Stimulated activated CD8-positive, alpha-beta memory T cell treated with anti-CD3 and anti-CD28 coated beads, Interleukin-7, amount 100 ng/mL, for 4 hours (primary cell): ENCODE data around the gene SLCO3A1.
"Not testable (repeated sequence)": the region's sequence is repeated elsewhere in the genome, so short reads cannot be mapped to it uniquely, and the experiment has no call there.

Experiments used
- DNase-seq, 2 donors: peaks; one replicate each; pipeline ENCODE4 v3.0.0-alpha.2; 2020; ENCODE audit warnings: low read depth in 2 of 2

Gene SLCO3A1

DNA sequence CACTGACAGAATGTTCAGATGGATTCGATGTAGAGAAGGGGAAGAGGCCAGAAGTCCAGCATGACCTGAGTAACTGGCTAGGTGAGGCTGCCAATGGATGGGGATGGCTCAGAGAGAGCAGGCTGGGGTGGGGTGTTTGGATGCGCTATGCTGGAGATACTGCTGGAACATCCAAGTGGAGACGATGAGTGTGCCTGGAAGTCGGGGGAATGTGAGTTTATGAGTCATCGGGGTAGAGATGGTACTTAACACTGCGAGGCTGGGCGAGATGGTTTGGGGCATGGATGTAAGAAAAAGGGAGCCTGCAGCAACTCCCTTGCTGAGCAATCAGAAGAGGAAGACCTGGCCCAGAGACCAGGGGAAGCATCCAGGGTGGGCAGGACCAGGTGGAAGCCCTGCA is 180.7 kb downstream of the SLCO3A1 start:
- no peak for DNase-seq

DNA sequence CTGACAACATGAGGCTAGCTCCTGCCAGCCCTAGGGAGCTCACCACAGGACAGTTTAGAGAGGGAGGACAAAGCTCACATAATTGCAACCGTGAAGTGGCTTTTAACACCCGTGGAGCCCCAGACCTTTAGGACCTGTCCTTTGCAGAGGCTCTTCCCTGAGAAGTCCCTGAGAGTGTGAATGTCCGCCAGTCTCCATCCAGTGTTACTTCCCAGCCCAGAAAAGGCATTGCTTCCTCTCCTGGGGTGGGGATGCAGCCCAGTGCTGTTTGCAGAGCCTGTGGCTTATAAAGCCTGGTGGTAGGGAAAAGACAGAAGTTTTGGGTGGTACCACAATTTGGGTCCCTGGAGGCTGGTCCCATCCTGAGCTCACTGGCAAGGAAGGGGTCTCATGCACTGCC is 182.0 kb downstream of the SLCO3A1 start:
- DNase-seq, result no peak

DNA sequence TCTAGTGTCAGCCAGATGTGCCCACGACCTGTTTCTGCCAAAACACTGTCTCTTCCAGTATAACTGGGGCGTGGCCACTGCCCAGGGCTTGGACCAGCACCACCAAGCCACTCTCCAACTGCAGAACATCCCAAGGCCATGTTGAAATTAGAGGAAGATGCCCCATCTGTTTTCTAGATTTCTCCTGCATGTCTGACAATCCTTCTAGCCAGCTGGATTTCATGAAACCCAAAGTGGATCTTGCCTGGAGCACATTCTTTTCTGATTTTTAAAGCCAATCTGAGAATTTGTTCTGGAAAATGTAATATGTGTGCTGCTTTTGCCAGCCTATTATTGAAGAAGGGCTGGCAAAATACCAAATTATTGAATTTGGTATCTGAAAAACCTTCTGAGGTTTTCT is 182.5 kb downstream of the SLCO3A1 start:
- DNase-seq, result no peak

DNA sequence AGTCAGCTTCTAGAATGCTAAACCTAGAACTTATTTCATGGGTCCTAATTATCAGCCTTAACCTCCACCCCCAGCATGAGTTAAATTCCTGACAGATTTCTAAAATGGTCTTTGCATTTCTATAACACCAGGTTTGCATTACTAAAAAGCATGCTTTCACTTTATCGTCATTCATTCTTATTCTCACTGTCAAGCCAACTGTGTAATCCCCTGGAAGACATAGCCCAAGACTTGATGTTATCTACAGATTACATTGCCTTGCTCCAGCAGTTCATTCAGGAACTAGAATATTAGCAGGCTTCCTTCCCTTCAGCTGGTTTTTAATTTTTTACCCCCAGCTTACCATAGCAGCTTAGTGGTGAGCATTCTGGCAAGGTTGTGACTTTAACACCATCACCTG is 184.0 kb downstream of the SLCO3A1 start:
- no peak for DNase-seq

DNA sequence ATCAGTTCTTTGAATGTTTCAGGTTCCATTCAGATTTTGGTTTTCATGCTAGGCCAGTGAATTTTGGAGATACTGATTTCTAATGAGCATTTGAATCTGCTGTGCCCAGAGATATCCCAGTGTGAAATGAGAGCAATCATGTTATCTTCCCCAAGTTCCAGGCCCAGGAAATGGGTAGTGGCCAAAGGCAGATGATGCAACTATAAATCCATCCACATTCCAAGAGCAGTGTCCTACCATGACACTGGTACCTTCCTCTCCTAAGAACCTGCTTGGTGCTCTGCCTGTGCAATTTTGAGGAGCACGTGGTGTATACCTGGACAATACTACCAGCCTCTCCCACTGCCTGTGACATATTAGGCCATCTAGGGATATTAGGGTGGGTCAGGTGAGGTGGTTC is 186.8 kb downstream of the SLCO3A1 start:
- DNase-seq, result no peak

DNA sequence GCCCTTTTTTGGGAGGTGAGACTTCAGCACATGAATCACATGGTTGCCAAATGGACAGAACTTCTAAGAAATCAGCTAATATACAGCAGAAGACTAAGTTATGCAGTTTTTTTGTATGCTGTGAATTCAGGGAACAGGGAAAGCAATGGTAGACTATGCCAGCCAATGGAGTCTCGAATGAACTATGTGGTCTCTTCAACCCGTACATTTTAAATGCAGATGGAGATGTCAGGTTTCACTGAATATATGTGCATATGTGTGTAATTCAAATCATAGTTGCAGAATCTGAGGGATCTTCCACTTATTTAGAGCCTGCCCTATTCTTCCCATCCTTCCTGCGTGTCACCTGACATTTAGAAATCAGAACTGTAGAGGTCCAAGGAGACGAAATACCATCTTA is 187.9 kb downstream of the SLCO3A1 start:
- DNase-seq, result no peak

DNA sequence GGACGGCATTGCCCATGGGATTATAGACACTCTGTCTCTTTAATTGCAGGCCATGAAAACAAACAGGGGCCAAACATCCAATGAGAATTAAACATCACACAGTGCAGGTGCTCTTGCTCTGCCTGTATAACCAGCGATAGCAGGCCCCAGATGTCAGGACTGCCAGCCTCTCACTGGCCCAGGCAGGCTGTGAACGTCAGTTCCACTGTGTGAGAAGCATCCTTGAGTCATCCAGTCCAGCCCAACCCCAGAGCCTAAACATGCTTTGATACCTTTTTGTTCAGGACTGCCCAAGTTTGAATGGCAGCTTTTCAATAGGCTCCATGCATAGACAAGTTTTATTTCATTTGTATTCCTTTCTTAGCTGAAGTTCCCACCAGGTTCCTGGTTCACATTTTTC is 189.8 kb downstream of the SLCO3A1 start:
- no peak for DNase-seq

DNA sequence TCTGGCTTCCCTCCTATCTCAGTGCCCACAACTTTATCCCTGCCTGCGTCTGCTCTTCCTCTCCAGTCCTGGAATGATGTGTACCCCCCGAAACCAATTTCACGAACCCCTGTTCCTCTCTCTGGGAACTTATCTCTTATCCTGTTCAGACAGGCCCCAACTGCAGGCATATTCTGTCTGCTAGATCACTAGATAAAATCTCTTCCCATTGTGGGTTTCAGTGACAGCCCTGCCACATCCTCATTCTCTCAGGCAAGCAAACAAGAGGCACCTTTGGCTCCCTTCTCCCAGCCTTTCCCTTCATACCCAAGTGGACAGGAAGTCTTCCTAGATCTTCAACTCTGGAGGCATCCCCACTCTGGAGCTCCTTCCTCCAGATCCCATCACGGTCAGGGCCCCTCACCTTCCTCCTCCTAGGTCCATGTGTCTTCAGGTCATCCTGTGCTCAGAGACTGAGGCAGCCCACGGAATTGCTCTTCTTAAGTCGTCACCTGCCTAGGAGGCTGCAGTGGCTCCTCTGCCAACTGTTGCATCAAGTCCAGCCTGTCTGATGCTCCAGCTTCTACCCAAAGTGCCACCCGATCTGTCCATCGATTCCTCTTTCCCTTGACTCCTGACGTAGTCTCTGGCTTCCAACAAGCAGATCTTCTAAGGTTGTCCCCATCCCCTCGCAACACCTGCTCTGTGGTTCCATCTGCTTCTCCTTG is 190.8 kb downstream of the SLCO3A1 start:
- no peak for DNase-seq

DNA sequence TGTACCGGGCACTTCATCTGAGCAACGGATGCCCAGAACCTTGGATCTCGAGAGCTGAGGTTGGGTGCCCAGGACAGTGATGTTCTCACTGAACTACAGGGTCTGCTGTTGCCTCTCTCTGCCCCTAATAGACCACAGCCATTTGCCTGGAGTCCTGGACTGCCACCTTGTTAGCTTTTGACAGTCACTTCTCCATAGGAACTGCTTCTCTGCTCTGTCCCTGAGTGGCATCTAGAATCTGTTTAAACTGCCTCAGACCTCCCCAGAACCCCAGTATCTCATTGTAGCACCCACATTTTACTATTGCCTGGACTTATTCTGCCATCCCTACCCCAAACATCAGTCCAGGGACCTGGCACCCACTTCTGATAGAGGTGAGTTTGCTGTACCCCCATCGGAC is 194.4 kb downstream of the SLCO3A1 start:
- DNase-seq, result no peak

DNA sequence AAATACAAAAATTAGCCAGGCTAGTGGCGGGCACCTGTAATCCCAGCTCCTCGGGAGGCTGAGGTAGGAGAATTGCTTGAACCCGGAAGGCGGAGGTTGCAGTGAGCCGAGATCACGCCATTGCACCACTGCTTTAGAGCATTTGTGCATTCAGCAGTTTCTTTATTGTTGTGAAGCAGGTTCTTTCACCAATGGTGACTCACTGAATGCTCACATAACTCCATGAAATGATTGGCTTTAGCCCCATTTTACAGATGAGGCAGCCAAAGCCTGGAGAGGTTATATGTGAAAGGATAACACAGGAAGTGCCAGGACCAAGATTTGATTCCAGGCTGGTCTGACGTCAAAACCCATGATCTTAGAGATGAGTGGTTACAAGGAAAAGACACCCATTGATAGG is 195.2 kb downstream of the SLCO3A1 start:
- no peak for DNase-seq

DNA sequence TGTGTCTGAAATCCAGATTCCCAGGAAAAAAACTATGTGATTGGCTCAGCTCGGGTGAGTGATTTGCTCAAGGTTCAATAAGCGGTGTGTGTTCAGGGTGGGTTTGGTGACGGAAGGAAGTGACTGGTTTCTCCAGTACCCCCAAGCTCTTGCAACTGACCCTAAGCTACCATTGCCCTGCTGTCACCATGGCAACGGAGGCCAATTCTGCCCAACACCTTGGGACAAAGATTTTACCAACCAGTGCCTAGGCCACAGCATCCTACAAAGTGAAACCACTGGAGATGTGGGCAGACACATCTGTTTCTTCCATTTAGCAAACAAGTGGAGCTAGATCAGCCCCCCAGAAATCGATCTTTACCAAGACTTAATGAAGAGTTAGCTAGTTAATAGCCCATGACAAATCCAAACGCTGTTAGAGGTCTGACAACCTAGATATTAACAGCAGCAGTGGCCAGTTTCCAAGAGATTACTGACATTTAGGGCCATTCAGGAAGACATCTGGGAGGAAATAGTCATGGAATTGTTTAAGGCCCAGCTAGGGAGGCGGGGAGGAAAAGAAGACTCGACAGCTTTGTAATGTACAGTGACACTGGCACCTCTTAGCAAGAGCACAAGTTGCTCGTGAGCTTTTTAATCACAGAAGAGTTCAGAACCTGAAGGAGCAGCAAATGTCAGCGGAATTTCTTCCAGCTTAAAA is 195.9 kb downstream of the SLCO3A1 start:
- DNase-seq, result no peak

DNA sequence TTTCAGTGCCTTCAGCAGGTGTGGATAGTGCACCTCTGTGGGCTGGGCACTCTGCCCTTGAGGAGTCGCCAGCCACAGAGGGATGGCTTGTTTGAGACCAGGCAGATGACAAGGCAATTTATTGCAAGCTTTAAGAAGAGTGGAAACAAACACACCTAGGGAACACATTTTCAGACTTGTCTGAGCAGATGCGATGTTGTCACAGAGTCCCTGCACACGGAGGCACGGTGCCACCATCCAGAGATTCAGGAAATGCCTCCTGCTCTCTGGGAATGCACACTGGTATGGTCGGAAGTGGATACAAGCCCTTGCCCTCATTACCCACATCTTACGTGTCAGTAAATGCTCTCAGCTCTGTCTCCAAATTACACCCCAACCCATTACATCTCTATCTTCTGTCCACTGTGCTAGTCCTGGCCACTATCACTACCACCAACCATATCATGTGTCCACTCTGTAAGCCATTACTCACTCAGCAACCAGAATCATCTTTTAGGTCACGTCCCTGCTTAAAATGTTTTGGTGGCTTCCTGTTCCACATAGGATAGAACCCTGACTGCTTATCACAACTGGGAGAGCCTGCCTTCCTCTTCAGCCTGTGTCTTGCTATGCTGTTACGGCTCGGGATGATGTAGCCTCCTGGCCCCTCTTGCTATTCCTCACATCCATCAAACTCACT is 196.9 kb downstream of the SLCO3A1 start:
- DNase-seq, result no peak

DNA sequence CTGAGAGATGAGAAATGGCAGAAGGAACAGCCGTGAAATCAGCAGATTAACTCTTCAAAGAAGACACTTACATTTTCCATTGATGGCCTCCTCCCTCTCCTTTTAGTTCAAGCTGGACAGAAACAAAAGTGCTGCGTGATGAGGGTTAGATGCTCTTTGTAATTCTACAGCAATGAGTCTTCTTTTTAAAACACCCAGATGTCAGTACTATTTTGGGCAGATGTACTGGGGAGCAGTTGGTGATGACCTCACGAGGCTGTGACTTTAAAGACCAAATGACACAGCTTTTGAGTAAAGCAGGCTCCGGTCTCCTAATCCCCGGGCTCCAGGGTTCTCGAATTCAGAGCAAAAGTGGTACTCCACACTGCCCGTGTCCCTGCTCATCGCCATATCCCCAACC is 198.2 kb downstream of the SLCO3A1 start:
- no peak for DNase-seq

DNA sequence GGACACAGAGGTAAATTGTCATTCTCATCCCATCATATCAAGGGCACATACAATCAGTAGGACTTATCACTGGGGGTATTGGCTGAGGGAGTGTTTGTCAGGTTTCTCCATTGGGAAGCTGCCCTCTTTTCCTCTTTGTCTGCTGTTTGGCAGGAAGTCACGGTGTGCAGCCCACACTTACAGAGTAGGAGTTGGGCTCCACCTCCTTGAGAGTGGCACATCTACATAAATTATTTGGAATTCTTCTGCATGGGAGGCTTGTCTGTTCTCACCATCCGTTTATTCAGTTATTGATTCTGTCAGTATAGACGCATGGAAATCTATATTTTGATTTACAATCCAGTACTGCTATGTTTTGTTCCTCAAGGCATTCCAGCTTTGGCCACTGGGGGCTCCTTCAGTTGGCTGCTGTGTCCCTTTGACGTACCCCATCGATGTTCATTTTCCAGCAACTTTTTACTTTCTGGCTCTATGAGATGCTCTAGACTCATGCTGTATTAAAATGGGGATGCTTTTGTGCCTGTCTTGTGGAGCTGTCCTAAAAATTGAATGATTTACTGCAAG is 200.3 kb downstream of the SLCO3A1 start:
- DNase-seq, result no peak

DNA sequence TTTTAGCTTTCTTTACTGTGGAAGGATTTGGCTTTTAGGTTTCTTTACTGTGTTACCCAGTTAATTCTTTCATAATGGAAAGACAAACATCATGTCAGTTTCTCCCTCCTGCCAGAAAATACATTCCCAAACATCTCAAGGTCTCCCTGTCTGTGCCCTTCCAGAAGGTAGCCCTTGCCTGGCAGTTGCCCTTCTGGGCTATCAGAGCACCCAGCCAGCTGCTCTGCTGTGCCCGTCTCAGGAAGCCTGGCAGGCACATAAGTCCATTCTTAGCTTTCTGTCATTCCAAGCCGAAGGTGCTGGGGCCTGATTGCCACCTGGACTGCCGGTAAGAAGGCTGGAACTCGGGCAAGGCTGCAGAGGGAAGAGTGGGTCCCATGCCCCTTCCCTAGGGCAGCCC is 203.4 kb downstream of the SLCO3A1 start:
- DNase-seq, result no peak

DNA sequence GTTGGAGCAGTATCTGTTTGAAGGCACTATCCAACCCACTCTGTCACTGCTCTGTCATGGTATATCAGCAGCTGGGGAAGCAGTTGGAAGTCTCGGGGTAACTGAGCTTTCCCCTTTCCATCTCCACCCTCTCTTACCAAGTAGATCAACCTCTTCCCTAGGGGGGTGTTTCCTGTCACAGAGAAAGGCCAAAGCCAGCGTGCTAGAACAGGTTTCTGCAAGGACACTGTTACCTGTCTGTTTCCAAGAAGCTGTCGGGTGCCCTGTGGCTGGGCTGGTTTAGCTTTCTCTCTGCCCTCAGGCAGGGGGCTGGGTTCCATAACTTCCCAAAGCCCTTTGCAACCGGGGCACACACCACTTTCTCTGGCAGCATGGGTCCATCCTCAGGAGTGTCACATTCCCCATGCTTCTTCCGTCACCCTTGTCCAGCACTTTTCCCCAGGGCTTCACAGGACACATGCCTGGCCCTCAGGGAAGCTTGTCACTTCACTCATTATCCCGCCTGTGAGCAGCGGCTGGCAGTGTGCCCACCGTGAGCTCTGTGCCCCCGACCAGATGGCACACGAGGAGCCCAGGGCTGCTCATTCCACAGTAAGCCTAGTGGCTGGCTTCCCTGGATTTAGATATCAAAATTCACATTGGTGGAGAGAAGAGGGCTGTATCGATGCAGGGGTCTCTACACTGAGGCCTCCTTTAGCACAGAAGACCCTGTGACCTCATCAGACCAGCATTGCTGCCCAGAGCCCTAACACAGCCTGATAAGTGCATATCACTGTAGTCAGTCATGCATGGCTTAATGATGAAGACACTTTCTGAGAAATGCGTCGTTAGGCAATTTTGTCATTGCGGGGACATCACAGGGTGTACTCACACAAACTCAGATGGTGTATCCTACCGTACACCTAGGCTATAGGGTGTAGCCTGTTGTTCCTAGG is 205.8 kb downstream of the SLCO3A1 start:
- DNase-seq, result no peak

DNA sequence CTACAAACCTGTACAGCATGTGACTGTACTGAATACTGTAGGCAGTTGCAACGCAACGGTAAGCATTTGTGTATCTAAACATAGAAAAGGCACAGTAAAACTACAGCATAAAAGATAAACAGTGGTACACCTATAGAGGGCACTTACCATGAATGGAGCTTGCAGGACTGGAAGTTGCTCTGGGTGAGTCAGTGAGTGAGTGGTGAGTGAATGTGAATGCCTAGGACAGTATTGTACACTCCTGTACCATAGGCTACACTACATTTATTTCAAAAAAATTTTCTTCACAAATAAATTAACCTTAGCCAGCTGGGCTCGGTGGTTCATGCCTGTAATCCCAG is 206.4 kb downstream of the SLCO3A1 start:
- not testable (repeated sequence) for DNase-seq

DNA sequence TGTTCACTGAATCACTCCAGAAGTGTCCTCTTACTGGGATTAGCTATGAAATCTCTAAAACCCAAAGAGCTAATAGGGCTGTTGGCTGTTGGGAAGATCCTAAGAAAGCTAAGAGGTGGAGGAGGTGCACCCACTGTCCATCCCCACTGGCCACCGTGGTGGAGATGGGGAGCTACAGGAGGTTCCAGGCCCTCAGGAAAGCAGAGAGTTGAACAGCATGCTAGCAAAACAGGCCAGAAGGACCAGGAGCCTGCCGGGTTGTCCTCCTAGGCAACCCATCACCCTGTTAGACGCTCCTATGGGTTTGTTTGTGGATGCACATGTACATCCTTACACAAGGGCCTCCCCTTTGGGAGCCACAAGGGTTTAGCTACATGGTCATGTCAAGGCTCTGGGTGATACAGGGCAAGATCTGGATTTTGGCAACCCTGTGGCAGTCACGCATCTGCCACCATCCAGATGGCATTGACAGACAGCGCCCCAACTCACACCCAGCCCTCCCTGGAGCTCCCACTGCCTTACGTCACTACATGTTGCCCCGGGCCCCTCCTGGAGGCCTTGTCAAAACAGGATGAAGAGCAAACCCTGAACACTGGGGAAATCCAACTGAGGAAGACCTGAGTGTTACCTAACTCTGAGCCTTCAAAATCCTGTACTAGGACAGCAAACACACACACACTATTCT is 208.1 kb downstream of the SLCO3A1 start:
- no peak for DNase-seq

DNA sequence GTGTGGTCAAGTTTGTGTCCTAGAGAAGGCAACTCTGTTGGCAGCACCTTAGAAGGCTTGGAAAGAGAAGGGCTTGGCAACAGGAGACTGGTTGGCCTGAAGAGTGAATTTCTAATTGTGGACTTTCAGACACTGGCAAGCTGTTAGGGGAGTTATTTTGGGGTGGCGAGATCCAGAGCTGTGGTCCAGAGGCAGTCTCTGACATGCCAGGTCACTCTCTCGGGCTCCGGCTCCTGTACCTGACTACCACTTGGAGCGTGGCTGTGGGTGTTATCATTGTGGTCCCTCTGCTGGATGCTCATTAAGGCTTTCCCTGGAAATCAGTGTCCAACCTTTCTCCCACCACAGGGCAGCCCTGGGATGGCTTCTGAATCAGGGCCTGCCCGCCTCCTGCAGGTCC is 209.0 kb downstream of the SLCO3A1 start:
- DNase-seq, result no peak

DNA sequence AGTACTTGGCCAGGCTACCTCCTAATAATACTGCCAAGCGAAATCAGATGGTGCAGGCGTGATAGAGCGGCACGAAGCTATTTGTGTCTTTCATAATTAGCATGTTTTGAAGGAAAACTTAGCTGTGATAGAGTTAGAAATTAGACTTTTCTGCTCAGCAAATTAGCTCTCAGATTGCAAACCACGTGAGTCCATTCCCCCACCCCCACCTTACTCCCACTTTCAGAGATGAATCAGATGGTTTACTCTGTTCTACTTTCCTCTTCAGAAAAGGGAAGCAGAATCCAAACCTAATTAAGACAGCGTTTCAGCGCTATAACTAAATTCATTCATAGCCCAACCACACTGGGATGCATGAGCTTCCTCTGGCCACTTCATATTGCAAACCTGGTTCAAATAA is 214.6 kb downstream of the SLCO3A1 start:
- no peak for DNase-seq
